HG03439 (cell line): ENCODE results near the gene OGFOD1.

Experiments used
- ATAC-seq: cut with Tn5 transposase; IDR thresholded peaks from one replicate; pipeline ENCODE4 v1.9.1; 2021; ENCODE audit warnings: mild to moderate bottlenecking, moderate library complexity; ENCODE audit not compliant: unreplicated experiment

The OGFOD1 gene

DNA sequence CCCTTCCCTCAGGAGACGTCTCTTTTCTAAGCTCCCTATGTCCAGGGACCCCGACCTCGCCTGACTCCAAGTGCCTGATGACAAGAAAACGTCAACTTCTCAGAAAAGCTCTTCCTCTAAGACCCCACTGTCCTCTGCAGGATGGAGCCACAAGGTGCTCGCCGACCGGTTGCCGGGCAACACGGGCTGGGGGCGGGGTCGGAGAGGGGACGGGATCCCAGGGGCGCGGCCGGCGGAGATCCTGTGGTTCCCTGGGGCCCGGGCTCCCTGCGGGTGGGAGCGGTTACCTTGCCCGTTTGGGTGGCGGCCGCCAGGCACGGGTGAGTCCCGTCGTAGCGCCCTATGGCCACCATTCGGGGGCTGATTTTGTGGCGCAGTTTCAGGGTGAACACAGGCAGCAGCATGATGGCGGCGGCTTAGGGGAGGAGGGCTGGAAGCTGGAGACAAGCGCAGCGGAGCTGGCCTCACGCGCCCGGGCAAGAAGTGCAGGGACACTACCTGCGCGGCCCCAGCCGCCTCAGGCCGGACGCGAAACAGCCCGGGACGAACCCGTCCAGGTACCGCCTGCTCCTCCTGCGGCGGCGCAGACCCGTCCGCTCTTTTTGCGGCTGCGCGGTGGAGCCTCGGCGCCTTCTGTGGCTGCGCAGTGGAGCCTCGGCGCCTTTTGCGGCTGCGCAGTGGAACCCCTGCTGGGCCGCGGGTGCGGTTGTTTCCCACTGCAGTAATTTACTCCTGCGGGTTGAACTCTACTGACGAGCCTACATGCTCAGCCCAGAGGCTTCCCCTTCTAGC lies 68.3 kb downstream of the OGFOD1 start, which contains the start of gene BBS2:
BBS2 (minus strand) TSS at position 566 of the 792 bp plus-strand sequence; CDS start at position 404, 162 bp downstream.
- ATAC-seq, result peak; percentile 86

DNA sequence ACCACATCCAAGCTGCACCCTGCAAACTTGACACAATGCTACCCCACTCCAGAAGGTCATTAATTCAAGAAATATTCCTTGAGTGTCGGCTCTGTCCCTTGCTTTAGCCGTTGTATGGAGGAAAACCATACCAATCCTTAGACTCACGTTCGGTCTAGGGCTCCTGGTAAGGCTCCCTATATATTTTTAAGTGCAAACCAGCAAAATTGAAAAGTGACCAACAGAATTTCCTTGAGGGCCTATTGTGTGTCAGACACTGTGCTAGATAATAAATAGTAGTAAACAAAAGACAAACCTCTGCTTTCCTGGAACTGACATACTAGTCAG lies 68.9 kb downstream of the OGFOD1 start:
- no peak for ATAC-seq

DNA sequence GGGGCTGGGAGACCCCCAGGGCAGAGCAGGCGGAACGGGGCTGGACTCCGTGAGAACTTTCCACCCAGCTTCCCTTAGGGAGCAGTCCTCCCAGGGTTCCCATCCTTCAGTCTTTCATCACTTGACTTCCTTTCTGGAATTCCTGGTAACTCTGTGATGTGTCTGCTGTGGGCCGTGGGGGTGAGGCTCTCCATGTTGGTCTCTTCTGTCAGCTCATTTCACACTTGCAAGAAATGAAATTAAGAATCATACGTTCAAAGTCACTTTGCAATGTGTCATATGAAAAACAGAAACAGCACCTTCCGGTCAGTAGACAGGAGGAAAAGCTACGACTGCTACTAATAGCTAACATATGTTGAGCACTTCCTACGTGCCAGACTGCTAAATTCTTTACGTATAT lies 73.9 kb downstream of the OGFOD1 start:
- no peak for ATAC-seq
